IMR-90 (cell line): Measurements from ENCODE around the gene PDGFD. TPM values are rescaled to one million over a fixed set of nuclear protein-coding genes. Genes with fewer than 3 reads are reported as not detected.

Experiments used
- ATAC-seq: fragments of 200-7000 bp; cut with Tn5 transposase; 2 replicates; pipeline ENCODE4 v1.9.1; 2020; ENCODE audit warnings: low read depth, mild to moderate bottlenecking, moderate library complexity
- BruUV-seq: library from RNA; stranded (reverse); fragments of 400-500 nt; replicated peaks from 2 replicates; lab custom pipeline; 2021; lab: Mats Ljungman, UMichigan
- CTCF ChIA-PET: fragments of 300-600 bp; formaldehyde crosslinking; extraction: SDS; loops from one replicate; lab custom pipeline; 2021; ENCODE audit warnings: antibody characterized with exemption; lab: Yijun Ruan, JAX
- POLR2A ChIA-PET: fragments of 300-600 bp; sonication (Branson Sonifier 250); formaldehyde crosslinking; loops from one replicate; lab custom pipeline; 2022; ENCODE audit warnings: antibody characterized with exemption; ENCODE audit not compliant: unreplicated experiment; lab: Charles Lee
- DNase-seq: peaks from one replicate; pipeline ENCODE4 v3.0.0; 2013
- H2AFZ ChIP-seq: replicated peaks from 2 replicates; pipeline ENCODE3; 2013; ENCODE audit warnings: low read length, mild to moderate bottlenecking; ENCODE audit not compliant: poor library complexity
- H2AK5ac ChIP-seq: 2 replicates; pipeline ENCODE4 v1.6.1; 2013; ENCODE audit warnings: low read depth, low read length, inconsistent platforms
- H2AK9ac ChIP-seq: replicated peaks from 2 replicates; pipeline ENCODE3; 2013; ENCODE audit warnings: mild to moderate bottlenecking, low read depth, low read length, moderate library complexity; ENCODE audit not compliant: poor library complexity
- H2BK120ac ChIP-seq: 2 replicates; pipeline ENCODE4 v1.6.1; 2013; ENCODE audit warnings: low read depth, low read length, inconsistent platforms
- H2BK15ac ChIP-seq: 3 replicates; pipeline ENCODE4 v1.6.1; 2013; ENCODE audit warnings: low read depth, low read length, inconsistent platforms
- H2BK20ac ChIP-seq: 2 replicates; pipeline ENCODE4 v1.6.1; 2013; ENCODE audit warnings: low read depth, mild to moderate bottlenecking, inconsistent platforms, low read length, moderate library complexity
- H2BK5ac ChIP-seq: 2 replicates; pipeline ENCODE4 v1.6.1; 2013; ENCODE audit warnings: mild to moderate bottlenecking, low read depth, low read length, inconsistent platforms; ENCODE audit not compliant: poor library complexity, severe bottlenecking
- H3K14ac ChIP-seq: replicated peaks from 2 replicates; pipeline ENCODE4 v1.6.1; 2013; ENCODE audit warnings: low read depth, low read length, inconsistent platforms
- H3K18ac ChIP-seq: 2 replicates; pipeline ENCODE4 v1.6.1; 2013; ENCODE audit warnings: low read depth, low read length, control low read depth
- H3K23ac ChIP-seq: 2 replicates; pipeline ENCODE4 v1.6.1; 2013; ENCODE audit warnings: low read depth, low read length, inconsistent platforms
- H3K27ac ChIP-seq: 2 replicates; pipeline ENCODE4 v1.5.1; 2013; ENCODE audit warnings: mild to moderate bottlenecking, control low read depth, low read length; ENCODE audit not compliant: insufficient read depth
- H3K27me3 ChIP-seq: 2 replicates; pipeline ENCODE4 v1.6.1; 2013; ENCODE audit warnings: low read length; ENCODE audit not compliant: control insufficient read depth, insufficient read depth
- H3K36me3 ChIP-seq: 2 replicates; pipeline ENCODE4 v1.6.1; 2013; ENCODE audit warnings: low read length, mixed read lengths; ENCODE audit not compliant: control insufficient read depth, insufficient read depth
- H3K4ac ChIP-seq: 2 replicates; pipeline ENCODE4 v1.6.1; 2013; ENCODE audit warnings: low read depth, low read length, inconsistent platforms
- H3K4me1 ChIP-seq: 2 replicates; pipeline ENCODE4 v1.6.1; 2013; ENCODE audit warnings: low read length, mixed read lengths; ENCODE audit not compliant: control insufficient read depth, insufficient read depth
- H3K4me2 ChIP-seq: 2 replicates; pipeline ENCODE4 v1.6.1; 2013; ENCODE audit warnings: low read depth, mild to moderate bottlenecking, control low read depth, low read length, moderate library complexity
- H3K4me3 ChIP-seq: 2 replicates; pipeline ENCODE4 v1.5.1; 2013; ENCODE audit warnings: low read depth, mild to moderate bottlenecking, control low read depth, low read length, moderate library complexity; ENCODE audit not compliant: insufficient read depth
- H3K56ac ChIP-seq: 2 replicates; pipeline ENCODE4 v1.6.1; 2013; ENCODE audit warnings: low read length, inconsistent platforms; ENCODE audit not compliant: insufficient read depth; ENCODE audit errors: extremely low read depth
- H3K79me1 ChIP-seq, 2 experiments: 2 replicates each; pipeline ENCODE4 v1.6.1; 2013; ENCODE audit warnings: low read length in 2 of 2, inconsistent platforms in 1 of 2, low read depth in 1 of 2
- H3K9ac ChIP-seq: 2 replicates; pipeline ENCODE4 v1.6.1; 2013; ENCODE audit warnings: low read depth, low read length, control low read depth
- H3K9me1 ChIP-seq: 2 replicates; pipeline ENCODE4 v1.6.1; 2013; ENCODE audit warnings: low read length, inconsistent platforms; ENCODE audit not compliant: insufficient read depth
- H3K9me3 ChIP-seq: 2 replicates; pipeline ENCODE4 v1.6.1; 2013; ENCODE audit warnings: low read length; ENCODE audit not compliant: control insufficient read depth, insufficient read depth
- H4K20me1 ChIP-seq: 2 replicates; pipeline ENCODE4 v1.6.1; 2013; ENCODE audit warnings: low read length, inconsistent platforms; ENCODE audit not compliant: insufficient read depth
- H4K5ac ChIP-seq: 2 replicates; pipeline ENCODE4 v1.6.1; 2013; ENCODE audit warnings: mild to moderate bottlenecking, low read depth, low read length, control low read depth
- H4K8ac ChIP-seq, 2 experiments: 2 replicates each; pipeline ENCODE4 v1.6.1; 2013; ENCODE audit warnings: low read depth in 2 of 2, low read length in 2 of 2, control low read depth in 1 of 2, inconsistent platforms in 1 of 2
- H4K91ac ChIP-seq: 2 replicates; pipeline ENCODE4 v1.6.1; 2013; ENCODE audit warnings: low read depth, low read length, inconsistent platforms; ENCODE audit not compliant: insufficient read depth
- NFE2L2 ChIP-seq: fragments of 150-350 bp; IDR thresholded peaks from 2 replicates; pipeline ENCODE4 v1.6.1; 2016; ENCODE audit warnings: low read depth, mild to moderate bottlenecking, low read length
- POLR2A ChIP-seq: IDR thresholded peaks from 2 replicates; pipeline ENCODE4 v1.6.1; 2012; ENCODE audit warnings: mild to moderate bottlenecking, low read depth, low read length
- RAD21 ChIP-seq: IDR thresholded peaks from 2 replicates; pipeline ENCODE4 v1.6.1; 2012; ENCODE audit warnings: low read length, improper control_type of control experiment
- RCOR1 ChIP-seq: IDR thresholded peaks from 2 replicates; pipeline ENCODE4 v1.6.1; 2012; ENCODE audit warnings: mild to moderate bottlenecking, low read length, improper control_type of control experiment; ENCODE audit not compliant: insufficient replicate concordance
- WGBS, 2 experiments: methylation state at CpG; one replicate each; pipeline versions ENCODE4 v1.1.5 to v1.1.7; 2013; ENCODE audit warnings: missing lambda C conversion rate in 2 of 2; ENCODE audit not compliant: insufficient read length in 1 of 2; ENCODE audit errors: extremely low coverage in 2 of 2; 5-methylcytosine and 5-hydroxymethylcytosine counted together
- dilution Hi-C: fragments of 300-500 bp; cut with HindIII; formaldehyde crosslinking; loops from one replicate; pipeline ENCODE4 v1.14.3; 2018; ENCODE audit warnings: low sequenced_read_pairs; ENCODE audit not compliant: unreplicated experiment
- in situ Hi-C: fragments of 300-500 bp; cut with MboI; formaldehyde crosslinking; loops from 3 replicates; pipeline ENCODE4 v1.14.3; 2019; ENCODE audit warnings: low sequenced_read_pairs, inconsistent platforms, mixed read lengths
- intact Hi-C: fragments of 100-400 bp; cut with micrococcal nuclease; formaldehyde crosslinking; loops from 2 replicates; pipeline ENCODE4 v1.10.0; 2022
- polyA plus RNA-seq, 3 experiments: library from polyadenylated mRNA; depleted of rRNA; stranded (reverse); fragments of >200 nt; gene quantifications; 2 replicates each; pipeline ENCODE4 v1.2.3, GENCODE V29; 2012; ENCODE audit warnings: low replicate concordance in 1 of 3
- total RNA-seq: library from RNA; depleted of rRNA; stranded (reverse); fragments of >200 nt; gene quantifications from 2 replicates; pipeline ENCODE4 v1.2.3, GENCODE V29; 2012
- TF ChIP-seq, protein P1 (sequence below): fragments of 150-350 bp; IDR thresholded peaks from 2 replicates; pipeline ENCODE4 v1.6.1; 2016; ENCODE audit warnings: low read depth, mild to moderate bottlenecking, low read length, moderate library complexity, borderline replicate concordance

PDGFD gene
- total and polyA plus RNA-seq, 2 of the 4 experiments (the other 2 are of a cell fraction) = 2.1 to 3.0 TPM

DNA sequence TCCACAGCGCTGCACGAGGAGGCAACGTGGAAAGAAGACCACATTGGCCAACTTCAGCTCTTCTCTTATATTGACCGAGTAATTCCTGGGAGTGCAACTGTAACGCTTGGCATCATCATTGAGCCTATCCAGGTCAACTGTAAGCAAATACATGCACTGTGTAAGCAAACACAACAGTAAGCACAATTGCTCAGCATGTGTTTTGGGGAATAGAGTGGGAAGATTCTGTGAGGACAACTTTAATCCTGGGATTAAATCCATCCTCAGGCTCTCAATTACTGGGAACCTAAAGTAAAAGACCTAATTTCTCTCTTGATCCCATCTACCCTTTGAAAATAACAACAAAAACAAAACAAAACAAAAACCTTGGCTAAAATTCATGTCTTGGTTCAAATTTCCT, 237.0 kb downstream of the PDGFD start:
- no TSS peak for BruUV-seq
- ChIA-PET POLR2A (no interaction called here), CTCF (no interaction called here)
- intact Hi-C loops = loop anchor here (2.0 to 10.0 kb wide), 6 partner anchors 235 to 1936 kb away; partner anchors contain the start of gene PDGFD
- Histone ChIP-seq H3K9me1 (no peaks in the 10 kb centered on the region; the same call in 1 of the 2 replicates), H3K4me3 (no peak overlapping the region), H4K8ac (no peak overlapping the region; a peak in 1 of 4 replicates), H3K4me2 (no peak overlapping the region), H3K56ac (no peak overlapping the region), H3K23ac (no peak overlapping the region; the same call in 1 of the 2 replicates), H2BK15ac (peak overlapping the region; percentile 59; the same call in 1 of the 3 replicates), H3K9me3 (no peaks in the 10 kb centered on the region), H3K4ac (peak overlapping the region; percentile 49), H3K36me3 (no peaks in the 10 kb centered on the region), H3K14ac (no peak overlapping the region; the same call in 1 of the 2 replicates), H2BK20ac (peak overlapping the region; percentile 63), H3K9ac (no peak overlapping the region), H3K79me1 (no peaks in the 10 kb centered on the region), H4K91ac (no peak overlapping the region), H4K20me1 (no peaks in the 10 kb centered on the region), H2BK120ac (peak overlapping the region; percentile 36; the same call in 1 of the 2 replicates), H3K4me1 (peaks cover 7% of the 10 kb centered on the region), H3K18ac (no peak overlapping the region), H2BK5ac (no peak overlapping the region), H2AK9ac (no peak overlapping the region), H3K27me3 (no peaks in the 10 kb centered on the region), H3K27ac (no peak overlapping the region), H2AK5ac (peak overlapping the region; percentile 58; the same call in 1 of the 2 replicates), H4K5ac (no peak overlapping the region), H2AFZ (peak overlapping the region; percentile 3)
- dilution Hi-C loops = no loop called here
- in situ Hi-C loops = no loop called here
- ATAC-seq (no peak), DNase-seq (no peak)
- WGBS, 2 experiments = 100% methylated on average over 3 of the region's 5 CpGs; no CpG with 5 or more reads in 1 of the 2 experiments
- TF ChIP-seq POLR2A (no peak), RAD21 (no peak), RCOR1 (no peak), NFE2L2 (no peak)
- TF ChIP-seq, protein P1, sequence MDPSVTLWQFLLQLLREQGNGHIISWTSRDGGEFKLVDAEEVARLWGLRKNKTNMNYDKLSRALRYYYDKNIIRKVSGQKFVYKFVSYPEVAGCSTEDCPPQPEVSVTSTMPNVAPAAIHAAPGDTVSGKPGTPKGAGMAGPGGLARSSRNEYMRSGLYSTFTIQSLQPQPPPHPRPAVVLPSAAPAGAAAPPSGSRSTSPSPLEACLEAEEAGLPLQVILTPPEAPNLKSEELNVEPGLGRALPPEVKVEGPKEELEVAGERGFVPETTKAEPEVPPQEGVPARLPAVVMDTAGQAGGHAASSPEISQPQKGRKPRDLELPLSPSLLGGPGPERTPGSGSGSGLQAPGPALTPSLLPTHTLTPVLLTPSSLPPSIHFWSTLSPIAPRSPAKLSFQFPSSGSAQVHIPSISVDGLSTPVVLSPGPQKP = no peak
